Naive thymus-derived CD4-positive, alpha-beta T cell (primary cell): ENCODE data around the gene SLC22A14. TPM values are rescaled to one million over a fixed set of nuclear protein-coding genes. Genes with fewer than 3 reads are reported as not detected.
"Not testable (repeated sequence)": the region's sequence is repeated elsewhere in the genome, so short reads cannot be mapped to it uniquely, and the experiment has no call there.

Source experiments
- ATAC-seq: fragments of 150-1000 bp; cut with Tn5 transposase; 2 replicates; pipeline ENCODE4 v1.10.0; 2021; ENCODE audit warnings: mild to moderate bottlenecking, moderate library complexity
- CTCF ChIA-PET: fragments of 350-600 bp; sonication (Branson Sonifier 250); formaldehyde crosslinking; loops from one replicate; lab custom pipeline; 2021; ENCODE audit warnings: antibody characterized with exemption; lab: Charles Lee
- POLR2A ChIA-PET: fragments of 350-600 bp; sonication (Branson Sonifier 250); formaldehyde crosslinking; loops from one replicate; lab custom pipeline; 2021; ENCODE audit warnings: antibody characterized with exemption, inconsistent platforms; lab: Charles Lee
- DNase-seq, 9 donors: peaks; one replicate each; pipeline versions ENCODE4 v3.0.0 to v3.0.0-alpha.2; 2020 to 2022; ENCODE audit warnings: mixed read lengths in 1 of 9
- H3K27ac ChIP-seq: one replicate; pipeline ENCODE4 v1.7.0; 2013; ENCODE audit warnings: mild to moderate bottlenecking, low read depth, low read length, moderate library complexity
- H3K27me3 ChIP-seq, 2 donors: one replicate each; pipeline ENCODE4 v1.7.0; 2013; ENCODE audit warnings: low read length in 2 of 2, mild to moderate bottlenecking in 2 of 2, moderate library complexity in 2 of 2; ENCODE audit not compliant: control insufficient read depth in 2 of 2, insufficient read depth in 2 of 2
- H3K36me3 ChIP-seq, 3 experiments: 1 replicate in 2 of 3; 2 replicates in 1 of 3; pipeline ENCODE4 v1.7.0; 2013; ENCODE audit warnings: low read length in 3 of 3, mild to moderate bottlenecking in 3 of 3, moderate library complexity in 1 of 3; ENCODE audit not compliant: insufficient read depth in 3 of 3, control insufficient read depth in 2 of 3
- H3K4me1 ChIP-seq, 2 donors: one replicate each; pipeline ENCODE4 v1.7.0; 2013; ENCODE audit warnings: low read length in 2 of 2, mild to moderate bottlenecking in 2 of 2, moderate library complexity in 1 of 2; ENCODE audit not compliant: control insufficient read depth in 2 of 2, insufficient read depth in 2 of 2
- H3K4me3 ChIP-seq: 2 replicates; pipeline ENCODE4 v1.7.0; 2013; ENCODE audit warnings: mild to moderate bottlenecking, low read length
- H3K9me3 ChIP-seq, 3 experiments: 1 replicate in 2 of 3; 2 replicates in 1 of 3; pipeline ENCODE4 v1.7.0; 2013; ENCODE audit warnings: low read length in 3 of 3; ENCODE audit not compliant: control insufficient read depth in 2 of 3
- H3K27ac Mint-ChIP-seq, 9 donors: one replicate each; pipeline ENCODE4 v1.8.0; 2020 to 2022; ENCODE audit warnings: mixed read lengths in 9 of 9, mild to moderate bottlenecking in 8 of 9, moderate library complexity in 5 of 9, inconsistent platforms in 2 of 9
- H3K27me3 Mint-ChIP-seq, 5 donors: one replicate each; pipeline ENCODE4 v1.8.0; 2021 to 2022; ENCODE audit warnings: mixed read lengths in 5 of 5, mild to moderate bottlenecking in 1 of 5
- H3K36me3 Mint-ChIP-seq, 5 donors: one replicate each; pipeline ENCODE4 v1.8.0; 2020 to 2022; ENCODE audit warnings: mixed read lengths in 5 of 5, mild to moderate bottlenecking in 3 of 5, inconsistent platforms in 1 of 5
- H3K4me1 Mint-ChIP-seq, 7 donors: one replicate each; pipeline ENCODE4 v1.8.0; 2020 to 2022; ENCODE audit warnings: mixed read lengths in 7 of 7, mild to moderate bottlenecking in 3 of 7, inconsistent platforms in 1 of 7
- H3K4me3 Mint-ChIP-seq, 10 donors: one replicate each; pipeline ENCODE4 v1.8.0; 2020 to 2022; ENCODE audit warnings: mild to moderate bottlenecking in 10 of 10, mixed read lengths in 10 of 10, moderate library complexity in 6 of 10, inconsistent platforms in 2 of 10
- H3K9me3 Mint-ChIP-seq, 11 donors: one replicate each; pipeline ENCODE4 v1.8.0; 2020 to 2022; ENCODE audit warnings: mixed read lengths in 11 of 11, mild to moderate bottlenecking in 4 of 11, inconsistent platforms in 1 of 11, moderate library complexity in 1 of 11
- intact Hi-C, 2 donors: fragments of 100-400 bp; cut with micrococcal nuclease; formaldehyde crosslinking; loops; one replicate each; pipeline ENCODE4 v1.15.1; 2023
- polyA plus RNA-seq, 2 donors: library from polyadenylated mRNA; unstranded; fragments of 300-500 nt; fragmentation: Illumina TruSeq; gene quantifications; one replicate each; pipeline ENCODE4 v1.2.3, GENCODE V29; 2021
- total RNA-seq, 6 experiments: library from RNA in 5 of 6; stranded (reverse) in 5 of 6; gene quantifications; 1 replicate in 5 of 6; 2 replicates in 1 of 6; pipeline ENCODE4 v1.2.3 and lab custom pipeline; 2021 to 2026

Gene SLC22A14
- total and polyA plus RNA-seq, 7 experiments from 2014 or later = 0.15 TPM; not detected in 6

- H3K27ac ChIP-seq, DNase-seq, H3K27me3 ChIP-seq, H3K4me1 Mint-ChIP-seq, ATAC-seq, H3K4me1 ChIP-seq, POLR2A ChIA-PET, H3K4me3 Mint-ChIP-seq, CTCF ChIA-PET, H3K9me3 ChIP-seq, H3K4me3 ChIP-seq, H3K36me3 ChIP-seq, H3K36me3 Mint-ChIP-seq, H3K27ac Mint-ChIP-seq, intact Hi-C loops: not testable (repeated sequence)
- H3K9me3 Mint-ChIP-seq = peaks cover 0 to 11% (median 4%) of the 10 kb centered on the region in 11 donors
- peaks cover 0 to 10% (median 3%) of the 10 kb centered on the region in 5 donors for H3K27me3 Mint-ChIP-seq
Measured at GRCh38 chr3:38320638-38321037, 38.5 kb downstream of the SLC22A14 start.

- Histone ChIP-seq H3K4me3 (no peak overlapping the region), H3K4me1 (no peaks in the 10 kb centered on the region), H3K27ac (no peak overlapping the region), H3K27me3 (no peaks in the 10 kb centered on the region), H3K9me3 (no peaks in the 10 kb centered on the region), H3K36me3 (no peaks in the 10 kb centered on the region)
- Mint-ChIP-seq H3K27me3 (peaks cover 4 to 14% (median 7%) of the 10 kb centered on the region in 5 donors), H3K27ac (no peak overlapping the region), H3K36me3 (no peaks in the 10 kb centered on the region), H3K4me1 (no peaks in the 10 kb centered on the region), H3K4me3 (no peak overlapping the region), H3K9me3 (peaks cover 0 to 11% (median 4%) of the 10 kb centered on the region in 11 donors)
- intact Hi-C loops = no loop called here
- POLR2A ChIA-PET = no interaction called here
- CTCF ChIA-PET = no interaction called here
- DNase-seq (no peak), ATAC-seq (no peak)
Measured at GRCh38 chr3:38323060-38323459, 41.0 kb downstream of the SLC22A14 start.

GRCh38 chr3:38325256-38325655, 43.2 kb downstream of the SLC22A14 start:
- no peak overlapping the region for H3K4me3 Mint-ChIP-seq
- ATAC-seq (no peak), DNase-seq (no peak)
- Histone ChIP-seq H3K36me3 (no peaks in the 10 kb centered on the region), H3K9me3 (no peaks in the 10 kb centered on the region), H3K4me1 (no peaks in the 10 kb centered on the region), H3K27ac (no peak overlapping the region), H3K4me3 (no peak overlapping the region), H3K27me3 (no peaks in the 10 kb centered on the region)
- intact Hi-C loops = no loop called here
- peaks cover 0 to 11% (median 4%) of the 10 kb centered on the region in 11 donors for H3K9me3 Mint-ChIP-seq
- no peaks in the 10 kb centered on the region for H3K4me1 Mint-ChIP-seq
- H3K27ac Mint-ChIP-seq = no peak overlapping the region
- CTCF ChIA-PET = no interaction called here
- peaks cover 4 to 14% (median 8%) of the 10 kb centered on the region in 5 donors for H3K27me3 Mint-ChIP-seq
- H3K36me3 Mint-ChIP-seq = no peaks in the 10 kb centered on the region
- POLR2A ChIA-PET = no interaction called here

- ATAC-seq = no peak
- no peak overlapping the region for H3K4me3 Mint-ChIP-seq
- H3K9me3 Mint-ChIP-seq = peaks cover 0 to 7% (median 0%) of the 10 kb centered on the region in 11 donors
- ChIA-PET CTCF (no interaction called here), POLR2A (no interaction called here)
- Histone ChIP-seq H3K4me3 (no peak overlapping the region), H3K27ac (no peak overlapping the region), H3K36me3 (no peaks in the 10 kb centered on the region), H3K27me3 (no peaks in the 10 kb centered on the region), H3K4me1 (no peaks in the 10 kb centered on the region), H3K9me3 (no peaks in the 10 kb centered on the region)
- H3K27ac Mint-ChIP-seq = no peak overlapping the region
- no peaks in the 10 kb centered on the region for H3K36me3 Mint-ChIP-seq
- H3K27me3 Mint-ChIP-seq = peaks cover 4 to 14% (median 8%) of the 10 kb centered on the region in 5 donors
- no peak for DNase-seq
- H3K4me1 Mint-ChIP-seq = no peaks in the 10 kb centered on the region
- intact Hi-C loops = no loop called here
Measured at GRCh38 chr3:38327335-38328009, 45.4 kb downstream of the SLC22A14 start.

GRCh38 chr3:38331257-38332022, 49.3 kb downstream of the SLC22A14 start:
- Histone ChIP-seq H3K27ac (no peak overlapping the region), H3K36me3 (no peaks in the 10 kb centered on the region), H3K27me3 (no peaks in the 10 kb centered on the region), H3K4me3 (no peak overlapping the region), H3K9me3 (no peaks in the 10 kb centered on the region), H3K4me1 (no peaks in the 10 kb centered on the region)
- Mint-ChIP-seq H3K36me3 (no peaks in the 10 kb centered on the region), H3K4me3 (no peak overlapping the region), H3K27me3 (peaks cover 0 to 24% (median 12%) of the 10 kb centered on the region in 5 donors), H3K4me1 (no peaks in the 10 kb centered on the region), H3K9me3 (no peaks in the 10 kb centered on the region), H3K27ac (no peak overlapping the region)
- DNase-seq (no peak), ATAC-seq (no peak)
- intact Hi-C loops = no loop called here
- ChIA-PET CTCF (interaction anchor here (0.7 kb wide), 2 partner anchors 357 to 1075 kb away, joined by 3 read pairs; partner anchors contain the start of gene RPSA), POLR2A (no interaction called here)

- peaks cover 0 to 16% (median 8%) of the 10 kb centered on the region in 5 donors for H3K27me3 Mint-ChIP-seq
- Histone ChIP-seq H3K4me3 (no peak overlapping the region), H3K27ac (no peak overlapping the region), H3K36me3 (no peaks in the 10 kb centered on the region), H3K27me3 (no peaks in the 10 kb centered on the region), H3K4me1 (no peaks in the 10 kb centered on the region), H3K9me3 (no peaks in the 10 kb centered on the region)
- H3K4me1 Mint-ChIP-seq = no peaks in the 10 kb centered on the region
- ATAC-seq (no peak), DNase-seq (no peak)
- intact Hi-C loops = no loop called here
- ChIA-PET POLR2A (no interaction called here), CTCF (no interaction called here)
- H3K36me3 Mint-ChIP-seq = no peaks in the 10 kb centered on the region
- peak overlapping the region in 1 of 9 donors; percentile 59 for H3K27ac Mint-ChIP-seq
- no peaks in the 10 kb centered on the region for H3K9me3 Mint-ChIP-seq
- no peak overlapping the region for H3K4me3 Mint-ChIP-seq
Measured at GRCh38 chr3:38332201-38332600, 50.1 kb downstream of the SLC22A14 start.
